Muscle layer of colon (tissue), 2 donors: ENCODE data around the gene CENPX.
"Not testable (repeated sequence)": the region's sequence is repeated elsewhere in the genome, so short reads cannot be mapped to it uniquely, and the experiment has no call there.

ENCODE experiments used
- H3K27ac ChIP-seq: one replicate; pipeline ENCODE4 v1.7.0; 2013; ENCODE audit warnings: low read depth, mild to moderate bottlenecking, low read length, moderate library complexity
- H3K27me3 ChIP-seq, 2 donors: one replicate each; pipeline ENCODE4 v1.7.0; 2013; ENCODE audit warnings: low read length in 2 of 2, mild to moderate bottlenecking in 2 of 2; ENCODE audit not compliant: insufficient read depth in 2 of 2, control insufficient read depth in 1 of 2
- H3K36me3 ChIP-seq: one replicate; pipeline ENCODE4 v1.7.0; 2013; ENCODE audit warnings: mild to moderate bottlenecking, low read length; ENCODE audit not compliant: insufficient read depth
- H3K4me1 ChIP-seq: one replicate; pipeline ENCODE4 v1.7.0; 2013; ENCODE audit warnings: mild to moderate bottlenecking, low read length; ENCODE audit not compliant: insufficient read depth
- H3K4me3 ChIP-seq, 2 donors: one replicate each; pipeline ENCODE4 v1.7.0; 2013; ENCODE audit warnings: low read length in 2 of 2, low read depth in 1 of 2, mild to moderate bottlenecking in 1 of 2, moderate library complexity in 1 of 2
- H3K9ac ChIP-seq: one replicate; pipeline ENCODE4 v1.7.0; 2013; ENCODE audit warnings: low read length
- H3K9me3 ChIP-seq: one replicate; pipeline ENCODE4 v1.7.0; 2013; ENCODE audit warnings: mild to moderate bottlenecking, low read length
- donor health status: abdominal sarcoma.
- donor health status: Adenocarcinoma of cecum.

Gene CENPX

GRCh38 chr17:82047379-82047778, 24.7 kb upstream of the CENPX start:
- Histone ChIP-seq H3K9me3 (no peaks in the 10 kb centered on the region), H3K27me3 (no peaks in the 10 kb centered on the region), H3K4me1 (peaks cover 9% of the 10 kb centered on the region), H3K4me3 (no peak overlapping the region), H3K36me3 (peaks cover 9% of the 10 kb centered on the region), H3K9ac (no peak overlapping the region), H3K27ac (no peak overlapping the region)

- Histone ChIP-seq H3K27ac (no peak overlapping the region), H3K9ac (no peak overlapping the region), H3K4me3 (no peak overlapping the region), H3K27me3 (no peaks in the 10 kb centered on the region), H3K4me1 (peaks cover 9% of the 10 kb centered on the region), H3K36me3 (peaks cover 9% of the 10 kb centered on the region), H3K9me3 (no peaks in the 10 kb centered on the region)
Measured at GRCh38 chr17:82046903-82047302, 24.2 kb upstream of the CENPX start.

- H3K4me1 ChIP-seq, result peaks cover 9% of the 10 kb centered on the region
- H3K9me3 ChIP-seq, result no peaks in the 10 kb centered on the region
- no peaks in the 10 kb centered on the region for H3K27me3 ChIP-seq
- H3K36me3 ChIP-seq, result peaks cover 9% of the 10 kb centered on the region
- no peak overlapping the region for H3K4me3 ChIP-seq
- H3K9ac ChIP-seq, result no peak overlapping the region
- no peak overlapping the region for H3K27ac ChIP-seq
Measured at GRCh38 chr17:82045936-82046484, 23.3 kb upstream of the CENPX start.

- Histone ChIP-seq H3K9ac (no peak overlapping the region), H3K9me3 (no peaks in the 10 kb centered on the region), H3K27ac (no peak overlapping the region), H3K4me1 (no peaks in the 10 kb centered on the region), H3K4me3 (no peak overlapping the region), H3K36me3 (peaks cover 7% of the 10 kb centered on the region), H3K27me3 (no peaks in the 10 kb centered on the region)
Measured at GRCh38 chr17:82043507-82043906, 20.8 kb upstream of the CENPX start.

GRCh38 chr17:82042649-82043048, 20.0 kb upstream of the CENPX start:
- no peaks in the 10 kb centered on the region for H3K36me3 ChIP-seq
- no peak overlapping the region for H3K9ac ChIP-seq
- H3K4me1 ChIP-seq, result peaks cover 4% of the 10 kb centered on the region
- no peaks in the 10 kb centered on the region for H3K9me3 ChIP-seq
- no peak overlapping the region for H3K4me3 ChIP-seq
- H3K27me3 ChIP-seq, result no peaks in the 10 kb centered on the region
- H3K27ac ChIP-seq, result no peak overlapping the region

GRCh38 chr17:82041144-82041814, 18.6 kb upstream of the CENPX start:
- Histone ChIP-seq H3K36me3 (no peaks in the 10 kb centered on the region), H3K9ac (no peak overlapping the region), H3K27ac (no peak overlapping the region), H3K4me1 (peaks cover 10% of the 10 kb centered on the region), H3K4me3 (no peak overlapping the region), H3K9me3 (no peaks in the 10 kb centered on the region), H3K27me3 (no peaks in the 10 kb centered on the region)

GRCh38 chr17:82039695-82040299, 17.1 kb upstream of the CENPX start:
- Histone ChIP-seq H3K27me3 (no peaks in the 10 kb centered on the region), H3K4me1 (peaks cover 17% of the 10 kb centered on the region), H3K9ac (no peak overlapping the region), H3K27ac (no peak overlapping the region), H3K4me3 (no peak overlapping the region), H3K36me3 (no peaks in the 10 kb centered on the region), H3K9me3 (no peaks in the 10 kb centered on the region)

GRCh38 chr17:82038796-82039409, 16.2 kb upstream of the CENPX start:
- not testable (repeated sequence) for H3K9ac ChIP-seq, H3K4me3 ChIP-seq, H3K27ac ChIP-seq, H3K27me3 ChIP-seq, H3K9me3 ChIP-seq, H3K36me3 ChIP-seq
- H3K4me1 ChIP-seq, result peaks cover 17% of the 10 kb centered on the region

- H3K4me1 ChIP-seq, result peaks cover 17% of the 10 kb centered on the region
- peak overlapping the region; percentile 56 for H3K27ac ChIP-seq
- H3K36me3 ChIP-seq, result no peaks in the 10 kb centered on the region
- peak overlapping the region in 1 of 2 donors; percentile 73 for H3K4me3 ChIP-seq
- peaks cover 4 to 8% of the 10 kb centered on the region in 2 donors for H3K27me3 ChIP-seq
- no peak overlapping the region for H3K9ac ChIP-seq
- no peaks in the 10 kb centered on the region for H3K9me3 ChIP-seq
Measured at GRCh38 chr17:82037889-82038195, 15.2 kb upstream of the CENPX start.

- H3K9me3 ChIP-seq, result no peaks in the 10 kb centered on the region
- H3K27ac ChIP-seq, result peak within 1 kb of the TSS; percentile 78
- H3K4me1 ChIP-seq, result peaks cover 17% of the 10 kb centered on the region
- H3K9ac ChIP-seq, result peak within 1 kb of the TSS; percentile 60
- H3K36me3 ChIP-seq, result no peaks in the 10 kb centered on the region
- peak within 1 kb of the TSS; percentile 69 to 73 for H3K4me3 ChIP-seq
- H3K27me3 ChIP-seq, result peaks cover 10 to 14% of the 10 kb centered on the region in 2 donors
Measured at GRCh38 chr17:82037092-82037888, 14.6 kb upstream of the CENPX start, which contains the start of gene DCXR. TSS of gene DCXR (minus strand) at chr17:82037697. CDS start at chr17:82037682, 15 bp downstream.

GRCh38 chr17:82036634-82037091, 14.0 kb upstream of the CENPX start:
- Histone ChIP-seq H3K4me3 (peak overlapping the region; percentile 69 to 73), H3K9ac (peak overlapping the region; percentile 60), H3K9me3 (no peaks in the 10 kb centered on the region), H3K27me3 (peaks cover 13 to 19% of the 10 kb centered on the region in 2 donors), H3K4me1 (peaks cover 17% of the 10 kb centered on the region), H3K27ac (peak overlapping the region; percentile 78), H3K36me3 (no peaks in the 10 kb centered on the region)
